A673 (cell line): ENCODE data around the gene TNS1. TPM values are rescaled to one million over a fixed set of nuclear protein-coding genes. Genes with fewer than 3 reads are reported as not detected.

Source experiments
- BruUV-seq: library from RNA; stranded (reverse); fragments of 400-500 nt; replicated peaks from 2 replicates; lab custom pipeline; 2021; lab: Mats Ljungman, UMichigan
- CTCF ChIA-PET: fragments of 300-600 bp; sonication (Branson Sonifier 250); formaldehyde crosslinking; loops from one replicate; lab custom pipeline; 2022; ENCODE audit warnings: antibody characterized with exemption; lab: Charles Lee
- POLR2A ChIA-PET: fragments of 300-600 bp; sonication (Branson Sonifier 250); formaldehyde crosslinking; loops from one replicate; lab custom pipeline; 2022; ENCODE audit warnings: antibody characterized with exemption; ENCODE audit not compliant: low non-redundant PET; lab: Charles Lee
- DNase-seq: peaks from one replicate; pipeline ENCODE4 v3.0.0-alpha.2; 2015; ENCODE audit warnings: low spot score
- H3K27ac ChIP-seq: fragments of 200-600 bp; sonication (generic); 2 replicates; pipeline ENCODE4 v1.5.1; 2016; ENCODE audit warnings: mixed run types, low read depth, mild to moderate bottlenecking, mixed read lengths, antibody characterized with exemption, low read length; ENCODE audit not compliant: poor library complexity, severe bottlenecking
- H3K27me3 ChIP-seq: fragments of 200-600 bp; sonication (generic); replicated peaks from 2 replicates; pipeline ENCODE4 v1.6.1; 2017; ENCODE audit warnings: mixed run types, low read depth, mild to moderate bottlenecking, mixed read lengths, antibody characterized with exemption, low read length; ENCODE audit not compliant: insufficient read depth, poor library complexity
- H3K36me3 ChIP-seq: fragments of 200-600 bp; sonication (generic); 2 replicates; pipeline ENCODE4 v1.6.1; 2016; ENCODE audit warnings: mixed run types, mild to moderate bottlenecking, mixed read lengths, antibody characterized with exemption, low read length; ENCODE audit not compliant: insufficient read depth, poor library complexity, severe bottlenecking
- H3K4me1 ChIP-seq: fragments of 200-600 bp; sonication (generic); 2 replicates; pipeline ENCODE4 v1.6.1; 2017; ENCODE audit warnings: mixed run types, mild to moderate bottlenecking, mixed read lengths, antibody characterized with exemption, low read length; ENCODE audit not compliant: insufficient read depth, poor library complexity, severe bottlenecking
- H3K4me3 ChIP-seq: fragments of 200-600 bp; sonication (generic); 2 replicates; pipeline ENCODE4 v1.5.1; 2016; ENCODE audit warnings: low read depth, mixed run types, mild to moderate bottlenecking, mixed read lengths, low read length; ENCODE audit not compliant: poor library complexity, severe bottlenecking
- H3K9me3 ChIP-seq: fragments of 200-600 bp; sonication (generic); 2 replicates; pipeline ENCODE4 v1.6.1; 2016; ENCODE audit warnings: mixed run types, low read depth, mild to moderate bottlenecking, mixed read lengths, antibody characterized with exemption, low read length; ENCODE audit not compliant: poor library complexity, severe bottlenecking
- CTCF ChIP-seq: fragments of 300-800, 200-600 bp; sonication (generic); conservative IDR thresholded peaks from 2 replicates; pipeline ENCODE4 v1.5.1; 2017; ENCODE audit warnings: low read depth, mild to moderate bottlenecking, antibody characterized with exemption, low read length, moderate library complexity, mixed read lengths
- EZH2 ChIP-seq: fragments of 200-600 bp; sonication (generic); IDR thresholded peaks from 2 replicates; pipeline ENCODE4 v1.6.1; 2017; ENCODE audit warnings: borderline replicate concordance, low read depth, mild to moderate bottlenecking, mixed read lengths, antibody characterized with exemption, low read length; ENCODE audit not compliant: poor library complexity, severe bottlenecking
- intact Hi-C: fragments of 100-400 bp; cut with micrococcal nuclease; formaldehyde crosslinking; loops from one replicate; pipeline ENCODE4 v1.10.0; 2022; ENCODE audit not compliant: unreplicated experiment
- total RNA-seq: library from RNA; stranded (reverse); gene quantifications from 2 replicates; pipeline ENCODE4 v1.2.3, GENCODE V29; 2021

Gene TNS1
- total RNA-seq, 1 experiment from 2014 or later = 99.6 TPM

GRCh38 chr2:218033590-218034496, 31.0 kb upstream of the TNS1 start:
- intact Hi-C loops = loop anchor here (1.0 to 5.0 kb wide), 3 partner anchors 39 to 249 kb away; no protein-coding TSS in a partner anchor
- BruUV-seq = no TSS peak
- POLR2A ChIA-PET = no interaction called here
- Histone ChIP-seq H3K27ac (no peak overlapping the region), H3K4me3 (peak overlapping the region; percentile 40), H3K27me3 (peaks cover 4% of the 10 kb centered on the region), H3K4me1 (peaks cover 12% of the 10 kb centered on the region), H3K9me3 (no peaks in the 10 kb centered on the region), H3K36me3 (no peaks in the 10 kb centered on the region)
- CTCF ChIA-PET = interaction anchor here (0.6 to 1.3 kb wide), 4 partner anchors 18 to 248 kb away, joined by 3 to 9 read pairs (median 8); no protein-coding TSS in a partner anchor
- TF ChIP-seq CTCF = no peak
- TF ChIP-seq EZH2 = no peak
- peak; percentile 45 for DNase-seq

- H3K27me3 ChIP-seq = no peaks in the 10 kb centered on the region
- no peaks in the 10 kb centered on the region for H3K9me3 ChIP-seq
- intact Hi-C loops = loop anchor here (5.0 kb wide), 1 partner anchor 101 kb away; no protein-coding TSS in a partner anchor
- no peak for DNase-seq
- peak overlapping the region; percentile 40 for H3K4me3 ChIP-seq
- no TSS peak for BruUV-seq
- ChIA-PET POLR2A (no interaction called here), CTCF (interaction anchor here (1.3 kb wide), 1 partner anchor 248 kb away, joined by 3 read pairs; no protein-coding TSS in a partner anchor)
- no peaks in the 10 kb centered on the region for H3K36me3 ChIP-seq
- TF ChIP-seq CTCF (no peak), EZH2 (no peak)
- peaks cover 12% of the 10 kb centered on the region for H3K4me1 ChIP-seq
- no peak overlapping the region for H3K27ac ChIP-seq
Observed at GRCh38 chr2:218033208-218033589, 30.4 kb upstream of the TNS1 start.

- CTCF ChIA-PET = interaction anchor here (1.3 kb wide), 1 partner anchor 247 kb away, joined by 3 read pairs; no protein-coding TSS in a partner anchor
- Histone ChIP-seq H3K9me3 (no peaks in the 10 kb centered on the region), H3K27ac (peak overlapping the region; percentile 58), H3K4me3 (peak overlapping the region; percentile 40), H3K27me3 (no peaks in the 10 kb centered on the region), H3K36me3 (no peaks in the 10 kb centered on the region), H3K4me1 (peaks cover 12% of the 10 kb centered on the region)
- POLR2A ChIA-PET = no interaction called here
- no peak for TF ChIP-seq CTCF
- no peak for TF ChIP-seq EZH2
- DNase-seq = no peak
- no TSS peak for BruUV-seq
- intact Hi-C loops = loop anchor here (5.0 kb wide), 1 partner anchor 100 kb away; no protein-coding TSS in a partner anchor
Observed at GRCh38 chr2:218032336-218033171, 29.8 kb upstream of the TNS1 start.
